Fibroblast of lung (primary cell): ENCODE data around the gene ATP8A2. TPM values are rescaled to one million over a fixed set of nuclear protein-coding genes. Genes with fewer than 3 reads are reported as not detected.

Experiments used
- DNase-seq, 2 donors: peaks; one replicate each; pipeline versions ENCODE4 v3.0.0 to v3.0.0-alpha.2; 2010; ENCODE audit warnings: low read depth in 2 of 2
- H2AFZ ChIP-seq: 2 replicates; pipeline ENCODE4 v1.5.1; 2012; ENCODE audit warnings: low read length, control low read depth, inconsistent platforms
- H3K27ac ChIP-seq: 2 replicates; pipeline ENCODE4 v1.5.1; 2011; ENCODE audit warnings: low read length, control low read depth; ENCODE audit not compliant: insufficient read depth
- H3K27me3 ChIP-seq: 2 replicates; pipeline ENCODE4 v1.5.1; 2011; ENCODE audit warnings: mild to moderate bottlenecking, low read length; ENCODE audit not compliant: control insufficient read depth, insufficient read depth
- H3K36me3 ChIP-seq: 2 replicates; pipeline ENCODE4 v1.5.1; 2011; ENCODE audit warnings: low read length; ENCODE audit not compliant: control insufficient read depth, insufficient read depth
- H3K4me1 ChIP-seq: 2 replicates; pipeline ENCODE4 v1.5.1; 2011; ENCODE audit warnings: low read length; ENCODE audit not compliant: control insufficient read depth, insufficient read depth; ENCODE audit errors: extremely low read depth
- H3K4me2 ChIP-seq: 2 replicates; pipeline ENCODE4 v1.5.1; 2011; ENCODE audit warnings: low read length, control low read depth; ENCODE audit not compliant: insufficient read depth; ENCODE audit errors: extremely low read depth
- H3K4me3 ChIP-seq, 4 experiments: fragments of 200-600 bp in 1 of 4; sonication (generic) in 1 of 4; replicated peaks in 1 of 4; 2 replicates each; pipeline ENCODE4 v1.5.1; 2011 to 2016; ENCODE audit warnings: low read length in 4 of 4, low read depth in 3 of 4, mild to moderate bottlenecking in 3 of 4, control low read depth in 2 of 4, inconsistent platforms in 1 of 4, mixed read lengths in 1 of 4; ENCODE audit not compliant: insufficient read depth in 1 of 4; ENCODE audit errors: control extremely low read depth in 1 of 4
- H3K79me2 ChIP-seq: 2 replicates; pipeline ENCODE4 v1.5.1; 2012; ENCODE audit warnings: mild to moderate bottlenecking, low read length, inconsistent platforms; ENCODE audit not compliant: control insufficient read depth, insufficient read depth
- H3K9ac ChIP-seq: 2 replicates; pipeline ENCODE4 v1.5.1; 2011; ENCODE audit warnings: mild to moderate bottlenecking, low read length, control low read depth; ENCODE audit not compliant: insufficient read depth
- H3K9me3 ChIP-seq: 2 replicates; pipeline ENCODE4 v1.5.1; 2012; ENCODE audit warnings: low read depth, low read length; ENCODE audit not compliant: control insufficient read depth, insufficient read depth
- H4K20me1 ChIP-seq: 2 replicates; pipeline ENCODE4 v1.5.1; 2011; ENCODE audit warnings: low read length; ENCODE audit not compliant: control insufficient read depth, insufficient read depth; ENCODE audit errors: extremely low read depth
- EZH2 ChIP-seq: IDR thresholded peaks from 2 replicates; pipeline ENCODE4 v1.5.1; 2012; ENCODE audit warnings: low read length, control low read depth, mild to moderate bottlenecking; ENCODE audit errors: missing control alignments
- polyA plus RNA-seq, 2 donors: library from polyadenylated mRNA; depleted of rRNA in 1 of 2; stranded (reverse) in 1 of 2; unstranded in 1 of 2; fragments of >200 nt; gene quantifications; 2 replicates each; pipeline ENCODE4 v1.2.1, GENCODE V29; 2011 to 2012; ENCODE audit warnings: missing spikeins in 1 of 2
- total RNA-seq: library from RNA; depleted of rRNA; stranded (reverse); fragments of >200 nt; gene quantifications from 2 replicates; pipeline ENCODE4 v1.2.1, GENCODE V29; 2014
- TF ChIP-seq, protein P1 (sequence below), 2 donors: IDR thresholded peaks in 1 of 2; conservative IDR thresholded peaks in 1 of 2; 1 replicate in 1 of 2; 2 replicates in 1 of 2; pipeline ENCODE4 v1.5.1; 2011 to 2012; ENCODE audit warnings: low read length in 2 of 2, control low read depth in 1 of 2, inconsistent platforms in 1 of 2, low read depth in 1 of 2, mild to moderate bottlenecking in 1 of 2

Gene ATP8A2
- total and polyA plus RNA-seq, 2 donors (not counting 1 experiment from before 2014, with no cell fraction given): under 0.01 to 0.01 TPM

DNA sequence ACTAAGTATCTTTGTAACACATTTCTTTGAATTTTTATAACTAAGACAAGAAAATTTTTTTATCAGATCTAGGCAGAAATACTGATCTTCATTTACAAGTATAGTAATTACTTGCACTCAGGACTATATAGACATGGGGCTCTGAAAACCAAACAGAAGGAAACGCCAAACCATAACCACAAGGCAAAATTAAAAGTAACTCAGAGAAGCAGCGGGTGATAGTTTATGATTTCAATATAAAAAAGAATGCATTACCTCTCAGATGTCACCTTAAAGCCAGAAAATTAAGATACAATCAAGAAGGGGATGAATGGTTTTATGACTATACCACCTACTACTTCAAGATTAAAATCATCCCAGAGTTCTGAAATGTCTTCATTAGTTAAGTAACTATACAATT, 673.4 kb downstream of the ATP8A2 start:
- Histone ChIP-seq H3K9me3 (no peaks in the 10 kb centered on the region), H4K20me1 (no peaks in the 10 kb centered on the region), H2AFZ (no peak overlapping the region), H3K4me1 (no peaks in the 10 kb centered on the region), H3K36me3 (no peaks in the 10 kb centered on the region), H3K27me3 (peaks cover 10% of the 10 kb centered on the region), H3K4me3 (no peak overlapping the region), H3K9ac (no peak overlapping the region), H3K4me2 (no peak overlapping the region), H3K79me2 (no peaks in the 10 kb centered on the region), H3K27ac (no peak overlapping the region)
- DNase-seq: no peak
- no peak for TF ChIP-seq EZH2
- TF ChIP-seq, protein P1, sequence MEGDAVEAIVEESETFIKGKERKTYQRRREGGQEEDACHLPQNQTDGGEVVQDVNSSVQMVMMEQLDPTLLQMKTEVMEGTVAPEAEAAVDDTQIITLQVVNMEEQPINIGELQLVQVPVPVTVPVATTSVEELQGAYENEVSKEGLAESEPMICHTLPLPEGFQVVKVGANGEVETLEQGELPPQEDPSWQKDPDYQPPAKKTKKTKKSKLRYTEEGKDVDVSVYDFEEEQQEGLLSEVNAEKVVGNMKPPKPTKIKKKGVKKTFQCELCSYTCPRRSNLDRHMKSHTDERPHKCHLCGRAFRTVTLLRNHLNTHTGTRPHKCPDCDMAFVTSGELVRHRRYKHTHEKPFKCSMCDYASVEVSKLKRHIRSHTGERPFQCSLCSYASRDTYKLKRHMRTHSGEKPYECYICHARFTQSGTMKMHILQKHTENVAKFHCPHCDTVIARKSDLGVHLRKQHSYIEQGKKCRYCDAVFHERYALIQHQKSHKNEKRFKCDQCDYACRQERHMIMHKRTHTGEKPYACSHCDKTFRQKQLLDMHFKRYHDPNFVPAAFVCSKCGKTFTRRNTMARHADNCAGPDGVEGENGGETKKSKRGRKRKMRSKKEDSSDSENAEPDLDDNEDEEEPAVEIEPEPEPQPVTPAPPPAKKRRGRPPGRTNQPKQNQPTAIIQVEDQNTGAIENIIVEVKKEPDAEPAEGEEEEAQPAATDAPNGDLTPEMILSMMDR (conservative IDR thresholded peaks at IDR 0.05 in 1 of 2, IDR thresholded peaks at IDR 0.05 in 1 of 2; ENCODE audit: low read depth in 1 of 2, low read length in 2 of 2): no peak

DNA sequence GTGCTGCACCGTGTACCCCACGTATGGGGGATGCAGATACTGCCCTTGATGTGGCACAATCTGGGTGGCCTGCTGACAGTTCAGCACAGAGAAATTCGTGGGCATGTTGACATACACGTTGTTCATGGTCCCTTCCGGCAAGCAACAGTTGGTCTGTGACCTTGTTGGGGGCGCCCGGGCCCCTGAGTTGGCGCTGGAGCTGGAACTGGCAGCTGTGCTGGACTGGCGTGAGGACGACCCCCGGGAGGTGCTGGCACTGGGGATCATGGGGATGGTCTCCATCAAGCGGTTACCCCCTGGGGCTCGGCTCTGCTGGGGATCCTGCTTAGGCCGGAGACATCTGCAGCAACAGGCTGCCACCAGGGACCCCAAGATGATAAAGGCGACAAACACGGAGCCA, 674.9 kb downstream of the ATP8A2 start:
- Histone ChIP-seq H3K9me3 (no peaks in the 10 kb centered on the region), H3K27ac (no peak overlapping the region), H3K79me2 (no peaks in the 10 kb centered on the region), H3K27me3 (peaks cover 24% of the 10 kb centered on the region), H3K4me2 (no peak overlapping the region), H4K20me1 (no peaks in the 10 kb centered on the region), H3K9ac (no peak overlapping the region), H3K4me1 (no peaks in the 10 kb centered on the region), H3K36me3 (no peaks in the 10 kb centered on the region), H3K4me3 (no peak overlapping the region), H2AFZ (no peak overlapping the region)
- no peak for TF ChIP-seq EZH2
- TF ChIP-seq, protein P1 (conservative IDR thresholded peaks at IDR 0.05 in 1 of 2, IDR thresholded peaks at IDR 0.05 in 1 of 2; ENCODE audit: low read depth in 1 of 2, low read length in 2 of 2): no peak
- no peak for DNase-seq

DNA sequence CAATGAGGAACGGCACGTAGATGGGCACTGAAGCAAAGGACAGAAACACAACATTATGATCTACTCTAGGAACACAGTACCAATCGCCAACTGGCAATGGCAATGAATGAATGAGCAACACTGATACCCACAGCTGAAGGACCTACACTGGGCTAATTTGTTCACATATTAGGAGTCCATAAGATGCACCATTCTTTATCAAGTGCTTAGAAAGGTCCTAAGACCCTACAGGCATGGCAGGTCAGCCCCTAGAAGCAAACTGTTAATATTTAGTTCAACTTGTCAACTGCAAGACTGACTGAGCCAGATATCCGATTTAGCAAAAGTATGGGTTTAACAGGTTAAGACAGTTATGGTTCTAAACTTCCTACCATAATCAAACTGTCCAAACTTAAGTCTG, 675.3 kb downstream of the ATP8A2 start:
- no peak for TF ChIP-seq EZH2
- TF ChIP-seq, protein P1 (conservative IDR thresholded peaks at IDR 0.05 in 1 of 2, IDR thresholded peaks at IDR 0.05 in 1 of 2; ENCODE audit: low read depth in 1 of 2, low read length in 2 of 2): no peak
- no peak overlapping the region for H3K27ac ChIP-seq
- no peak overlapping the region for H3K4me3 ChIP-seq
- H2AFZ ChIP-seq: no peak overlapping the region
- H3K27me3 ChIP-seq: peaks cover 27% of the 10 kb centered on the region
- H3K9me3 ChIP-seq: no peaks in the 10 kb centered on the region
- DNase-seq: no peak
- H3K9ac ChIP-seq: no peak overlapping the region
- H3K4me2 ChIP-seq: no peak overlapping the region
- no peaks in the 10 kb centered on the region for H3K36me3 ChIP-seq
- no peaks in the 10 kb centered on the region for H3K4me1 ChIP-seq
- no peaks in the 10 kb centered on the region for H4K20me1 ChIP-seq
- H3K79me2 ChIP-seq: no peaks in the 10 kb centered on the region
